22Rv1 (cell line): Measurements from ENCODE around the gene NDFIP1.

Experiments used
- ZFX ChIP-seq: fragments of 450-650 bp; IDR thresholded peaks from 2 replicates; pipeline ENCODE4 v1.6.1; 2017; ENCODE audit warnings: antibody characterized with exemption, borderline replicate concordance
- TF ChIP-seq, protein P1 (sequence below): fragments of 450-650 bp; IDR thresholded peaks from 2 replicates; pipeline ENCODE4 v1.5.1; 2017; ENCODE audit warnings: mild to moderate bottlenecking

DNA sequence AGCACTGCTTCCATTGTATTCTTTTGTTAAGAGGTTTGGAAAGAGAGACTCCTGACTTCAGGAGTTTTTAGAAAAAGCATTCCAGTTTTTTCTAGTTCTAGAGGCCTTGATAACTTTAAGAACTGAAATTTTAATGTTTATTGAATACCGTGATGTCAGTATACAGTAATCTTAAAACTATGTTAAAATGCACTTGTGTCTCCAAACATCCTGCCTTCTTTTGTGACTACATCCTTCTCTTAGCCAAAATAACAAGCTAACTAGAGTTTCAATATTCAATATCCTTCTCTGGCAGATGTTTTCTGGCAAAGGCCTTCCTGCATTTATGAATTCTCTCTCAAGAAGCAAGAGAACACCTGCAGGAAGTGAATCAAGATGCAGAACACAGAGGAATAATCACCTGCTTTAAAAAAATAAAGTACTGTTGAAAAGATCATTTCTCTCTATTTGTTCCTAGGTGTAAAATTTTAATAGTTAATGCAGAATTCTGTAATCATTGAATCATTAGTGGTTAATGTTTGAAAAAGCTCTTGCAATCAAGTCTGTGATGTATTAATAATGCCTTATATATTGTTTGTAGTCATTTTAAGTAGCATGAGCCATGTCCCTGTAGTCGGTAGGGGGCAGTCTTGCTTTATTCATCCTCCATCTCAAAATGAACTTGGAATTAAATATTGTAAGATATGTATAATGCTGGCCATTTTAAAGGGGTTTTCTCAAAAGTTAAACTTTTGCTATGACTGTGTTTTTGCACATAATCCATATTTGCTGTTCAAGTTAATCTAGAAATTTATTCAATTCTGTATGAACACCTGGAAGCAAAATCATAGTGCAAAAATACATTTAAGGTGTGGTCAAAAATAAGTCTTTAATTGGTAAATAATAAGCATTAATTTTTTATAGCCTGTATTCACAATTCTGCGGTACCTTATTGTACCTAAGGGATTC, 43.1 kb downstream of the NDFIP1 start:
- TF ChIP-seq, protein P1, sequence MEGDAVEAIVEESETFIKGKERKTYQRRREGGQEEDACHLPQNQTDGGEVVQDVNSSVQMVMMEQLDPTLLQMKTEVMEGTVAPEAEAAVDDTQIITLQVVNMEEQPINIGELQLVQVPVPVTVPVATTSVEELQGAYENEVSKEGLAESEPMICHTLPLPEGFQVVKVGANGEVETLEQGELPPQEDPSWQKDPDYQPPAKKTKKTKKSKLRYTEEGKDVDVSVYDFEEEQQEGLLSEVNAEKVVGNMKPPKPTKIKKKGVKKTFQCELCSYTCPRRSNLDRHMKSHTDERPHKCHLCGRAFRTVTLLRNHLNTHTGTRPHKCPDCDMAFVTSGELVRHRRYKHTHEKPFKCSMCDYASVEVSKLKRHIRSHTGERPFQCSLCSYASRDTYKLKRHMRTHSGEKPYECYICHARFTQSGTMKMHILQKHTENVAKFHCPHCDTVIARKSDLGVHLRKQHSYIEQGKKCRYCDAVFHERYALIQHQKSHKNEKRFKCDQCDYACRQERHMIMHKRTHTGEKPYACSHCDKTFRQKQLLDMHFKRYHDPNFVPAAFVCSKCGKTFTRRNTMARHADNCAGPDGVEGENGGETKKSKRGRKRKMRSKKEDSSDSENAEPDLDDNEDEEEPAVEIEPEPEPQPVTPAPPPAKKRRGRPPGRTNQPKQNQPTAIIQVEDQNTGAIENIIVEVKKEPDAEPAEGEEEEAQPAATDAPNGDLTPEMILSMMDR = peak; percentile 88
- no peak for TF ChIP-seq ZFX
